ENCODE results near the gene SPSB3. TPM values are rescaled to one million over a fixed set of nuclear protein-coding genes. Genes with fewer than 3 reads are reported as not detected.

Gene SPSB3
- total and polyA plus RNA-seq, 9 of the 15 experiments (the other 6 are each of a cell fraction or from before 2014, with no cell fraction given): 0.39 to 37.4 (median 7.1) TPM

- TF ChIP-seq PRDM10 (IDR thresholded peaks at IDR 0.05; ENCODE audit: partially characterized antibody) (no peak), ZNF764 (CRISPR knock-in tag; IDR thresholded peaks at IDR 0.05; ENCODE audit: low read depth) (no peak), E2F3 (CRISPR knock-in tag; IDR thresholded peaks at IDR 0.05) (no peak), ELF4 (CRISPR knock-in tag; IDR thresholded peaks at IDR 0.05) (no peak), HNRNPUL1 (IDR thresholded peaks at IDR 0.05; ENCODE audit: low read length) (no peak)
Observed at GRCh38 chr16:1807626-1808025, 25.3 kb upstream of the SPSB3 start (continued).

GRCh38 chr16:1800701-1801100 is 18.3 kb upstream of the SPSB3 start:
- no peaks in the 10 kb centered on the region for H3K79me2 ChIP-seq (ENCODE audit: control insufficient read depth, insufficient read depth, low read length)
- no peak overlapping the region for H2AFZ ChIP-seq (ENCODE audit: low read depth, low read length)
- no peaks in the 10 kb centered on the region for H3K27me3 ChIP-seq (ENCODE audit: control insufficient read depth in 2 of 2, insufficient read depth in 2 of 2, low read length in 2 of 2)
- no peaks in the 10 kb centered on the region for H3K9me1 ChIP-seq (ENCODE audit: control insufficient read depth, insufficient read depth, low read length)
- DNase-seq (ENCODE audit: extremely low read depth in 1 of 4, low spot score in 3 of 4) (no peak), ATAC-seq (no peak), FAIRE-seq (no peak)
- CTCF ChIA-PET (ENCODE audit: low intra/inter-chr PET ratio): no interaction called here
- no TSS peak for BruUV-seq (replicated peaks)
- POLR2A ChIA-PET: no interaction called here
- H3K9ac ChIP-seq (ENCODE audit: insufficient read depth in 1 of 2, low read depth in 2 of 2, low read length in 2 of 2): no peak overlapping the region
- WGBS (ENCODE audit: insufficient coverage, low coverage, missing lambda C conversion rate): 71% methylated on average over 10 of the region's 10 CpGs
- intact Hi-C loops (cut with micrococcal nuclease) (no loop called here), in situ Hi-C loops (cut with MboI) (no loop called here)
- no peak overlapping the region for H3K4me2 ChIP-seq (ENCODE audit: insufficient read depth, low read length)
- no peaks in the 10 kb centered on the region for H3K4me1 ChIP-seq (replicated peaks in 1 of 2; ENCODE audit: control insufficient read depth in 2 of 2, insufficient read depth in 2 of 2, low read length in 2 of 2)
- H3K36me3 ChIP-seq (ENCODE audit: control insufficient read depth, insufficient read depth, low read length): no peaks in the 10 kb centered on the region
- H3K9me3 ChIP-seq (replicated peaks; ENCODE audit: control insufficient read depth, insufficient read depth, low read depth, low read length): no peaks in the 10 kb centered on the region
- H3K4me3 ChIP-seq: no peak overlapping the region
- H3K27ac ChIP-seq (ENCODE audit: extremely low read depth, low read depth, low read length): no peak overlapping the region
- no peaks in the 10 kb centered on the region for H4K20me1 ChIP-seq (replicated peaks; ENCODE audit: control insufficient read depth, insufficient read depth, low read length)
- no peak for TF ChIP-seq USF1 (CRISPR knock-in tag; IDR thresholded peaks at IDR 0.05)
- TF ChIP-seq SIN3A (IDR thresholded peaks at IDR 0.05; ENCODE audit: borderline replicate concordance in 2 of 2, control insufficient read depth in 1 of 2, low read depth in 2 of 2, low read length in 2 of 2): no peak
- no peak for TF ChIP-seq HSF4 (CRISPR knock-in tag; IDR thresholded peaks at IDR 0.05; ENCODE audit: borderline replicate concordance)
- TF ChIP-seq MAX (CRISPR knock-in tag; IDR thresholded peaks at IDR 0.05): no peak
- no peak for TF ChIP-seq SLC30A9 (CRISPR knock-in tag; IDR thresholded peaks at IDR 0.05)
- TF ChIP-seq ZBTB1 (CRISPR knock-in tag; IDR thresholded peaks at IDR 0.05; ENCODE audit: borderline replicate concordance, low read depth): no peak
- TF ChIP-seq MEF2A (IDR thresholded peaks at IDR 0.05; ENCODE audit: control insufficient read depth, low read depth, low read length): no peak
- TF ChIP-seq LARP7 (IDR thresholded peaks at IDR 0.05): no peak
- no peak for TF ChIP-seq ZNF436 (CRISPR knock-in tag; IDR thresholded peaks at IDR 0.05)
- TF ChIP-seq PHTF2 (CRISPR knock-in tag; IDR thresholded peaks at IDR 0.05): no peak
- no peak for TF ChIP-seq ZBTB49 (CRISPR knock-in tag; IDR thresholded peaks at IDR 0.05; ENCODE audit: borderline replicate concordance)

Data from K562 (cell line).